ENCODE results near the gene SYF2.

Gene SYF2

GRCh38 chr1:25257196-25257595, 24.9 kb upstream of the SYF2 start:
- no peak overlapping the region for H3K4me3 ChIP-seq
- H3K27ac ChIP-seq: peak overlapping the region in 1 of 2 donors; percentile 43
- no peak for DNase-seq (ENCODE audit: low spot score)
- TF ChIP-seq, protein P1, sequence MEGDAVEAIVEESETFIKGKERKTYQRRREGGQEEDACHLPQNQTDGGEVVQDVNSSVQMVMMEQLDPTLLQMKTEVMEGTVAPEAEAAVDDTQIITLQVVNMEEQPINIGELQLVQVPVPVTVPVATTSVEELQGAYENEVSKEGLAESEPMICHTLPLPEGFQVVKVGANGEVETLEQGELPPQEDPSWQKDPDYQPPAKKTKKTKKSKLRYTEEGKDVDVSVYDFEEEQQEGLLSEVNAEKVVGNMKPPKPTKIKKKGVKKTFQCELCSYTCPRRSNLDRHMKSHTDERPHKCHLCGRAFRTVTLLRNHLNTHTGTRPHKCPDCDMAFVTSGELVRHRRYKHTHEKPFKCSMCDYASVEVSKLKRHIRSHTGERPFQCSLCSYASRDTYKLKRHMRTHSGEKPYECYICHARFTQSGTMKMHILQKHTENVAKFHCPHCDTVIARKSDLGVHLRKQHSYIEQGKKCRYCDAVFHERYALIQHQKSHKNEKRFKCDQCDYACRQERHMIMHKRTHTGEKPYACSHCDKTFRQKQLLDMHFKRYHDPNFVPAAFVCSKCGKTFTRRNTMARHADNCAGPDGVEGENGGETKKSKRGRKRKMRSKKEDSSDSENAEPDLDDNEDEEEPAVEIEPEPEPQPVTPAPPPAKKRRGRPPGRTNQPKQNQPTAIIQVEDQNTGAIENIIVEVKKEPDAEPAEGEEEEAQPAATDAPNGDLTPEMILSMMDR (IDR thresholded peaks at IDR 0.05): no peak

- Histone ChIP-seq H3K27ac (peak overlapping the region in 1 of 2 donors; percentile 43), H3K4me3 (no peak overlapping the region)
- DNase-seq (ENCODE audit: low spot score): no peak
- TF ChIP-seq, protein P1 (IDR thresholded peaks at IDR 0.05): no peak
Observed at GRCh38 chr1:25256578-25256965, 24.3 kb upstream of the SYF2 start.

DNA sequence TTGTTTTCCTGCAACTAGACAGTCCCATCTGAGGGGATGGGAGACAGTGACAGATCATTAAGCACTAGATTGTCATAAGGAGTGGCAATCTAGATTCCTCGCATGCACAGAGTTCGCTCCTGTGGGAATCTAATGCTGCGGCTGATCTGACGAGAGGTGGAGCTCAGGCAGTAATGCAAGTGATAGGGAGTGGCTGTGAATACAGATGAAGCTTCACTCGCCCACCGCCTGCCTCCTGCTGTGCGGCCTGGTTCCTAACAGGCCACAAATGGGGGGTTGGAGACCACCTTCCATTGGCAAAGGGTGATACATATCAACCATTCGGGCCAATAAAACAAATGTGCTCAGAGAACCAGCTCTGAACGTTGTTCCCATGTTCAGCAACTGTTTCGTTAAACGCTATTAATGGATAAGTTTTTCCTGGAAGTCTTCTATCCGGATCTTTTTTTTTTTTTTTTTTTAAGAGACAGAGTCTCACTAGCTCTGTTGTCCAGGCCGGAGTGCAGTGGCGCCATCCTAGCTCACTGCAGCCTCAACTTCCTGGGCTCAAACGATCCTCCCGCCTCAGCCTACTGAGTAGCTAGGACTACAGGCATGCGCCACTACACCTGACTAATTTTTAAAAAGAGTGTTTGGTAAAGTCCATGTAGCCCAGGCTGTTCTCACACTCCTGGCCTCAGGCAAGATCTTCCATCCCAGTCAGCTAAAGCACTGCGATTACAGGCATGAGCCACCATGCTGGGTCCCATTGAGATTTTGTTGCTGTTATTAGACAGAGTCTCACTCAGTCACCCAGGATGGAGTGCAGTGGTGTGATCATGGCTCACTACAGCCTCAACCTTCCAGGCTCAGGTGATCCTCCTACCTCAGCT, 23.6 kb upstream of the SYF2 start:
- TF ChIP-seq, protein P1 (IDR thresholded peaks at IDR 0.05): no peak
- DNase-seq (ENCODE audit: low spot score): no peak
- Histone ChIP-seq H3K4me3 (no peak overlapping the region), H3K27ac (no peak overlapping the region)

- Histone ChIP-seq H3K4me3 (no peak overlapping the region), H3K27ac (no peak overlapping the region)
- no peak for DNase-seq (ENCODE audit: low spot score)
- TF ChIP-seq, protein P1 (IDR thresholded peaks at IDR 0.05): no peak
Observed at GRCh38 chr1:25253911-25254310, 21.6 kb upstream of the SYF2 start.

- Histone ChIP-seq H3K27ac (peak overlapping the region; percentile 97 to 100), H3K4me3 (peak overlapping the region; percentile 89)
- TF ChIP-seq, protein P1 (IDR thresholded peaks at IDR 0.05): no peak
- DNase-seq (ENCODE audit: low spot score): no peak
Observed at GRCh38 chr1:25247829-25248754, 15.8 kb upstream of the SYF2 start.

- peak; percentile 100 for DNase-seq (ENCODE audit: low spot score)
- TF ChIP-seq, protein P1 (IDR thresholded peaks at IDR 0.05): no peak
Observed at GRCh38 chr1:25247024-25247828, 14.9 kb upstream of the SYF2 start, which contains the start of gene RSRP1. TSS of gene RSRP1 (minus strand) at chr1:25247454. CDS start at chr1:25246963, 491 bp downstream.

More at GRCh38 chr1:25247024-25247828, 14.9 kb upstream of the SYF2 start, which contains the start of gene RSRP1:
- H3K4me3 ChIP-seq: peak within 1 kb of the TSS; percentile 89
- H3K27ac ChIP-seq: peak within 1 kb of the TSS; percentile 97 to 100
